Stimulated activated CD4-positive, alpha-beta T cell treated with anti-CD3 and anti-CD28 coated beads, Interleukin-1b, Interleukin-23, amount 100 ng/mL, for 1 hour (primary cell): ENCODE data around the gene KLF16.
"Not testable (repeated sequence)": the region's sequence is repeated elsewhere in the genome, so short reads cannot be mapped to it uniquely, and the experiment has no call there.

ENCODE experiments used
- DNase-seq, 2 donors: peaks; one replicate each; pipeline ENCODE4 v3.0.0-alpha.2; 2020; ENCODE audit warnings: low read depth in 2 of 2

The KLF16 gene

DNA sequence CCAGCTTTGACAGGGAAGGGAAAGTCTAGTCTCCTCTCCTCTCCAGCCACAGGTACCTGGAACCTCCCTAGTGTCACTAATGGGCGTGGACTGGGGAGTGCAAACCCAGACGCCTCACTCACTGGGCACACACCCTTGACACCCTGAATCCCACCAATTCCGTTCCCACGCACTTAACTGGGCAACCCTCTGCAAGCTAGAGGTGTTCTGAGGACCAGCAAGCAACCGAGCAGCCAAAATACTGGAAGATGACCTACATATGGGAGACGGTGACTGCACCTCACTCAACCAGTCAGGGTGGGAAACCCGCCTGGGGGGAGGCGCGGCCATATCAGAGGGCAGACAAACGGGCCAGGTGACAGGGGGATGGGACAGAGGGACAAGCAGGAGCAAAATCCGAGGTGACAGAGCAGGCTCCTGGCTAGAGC is 20.9 kb upstream of the KLF16 start:
- DNase-seq: no peak

DNA sequence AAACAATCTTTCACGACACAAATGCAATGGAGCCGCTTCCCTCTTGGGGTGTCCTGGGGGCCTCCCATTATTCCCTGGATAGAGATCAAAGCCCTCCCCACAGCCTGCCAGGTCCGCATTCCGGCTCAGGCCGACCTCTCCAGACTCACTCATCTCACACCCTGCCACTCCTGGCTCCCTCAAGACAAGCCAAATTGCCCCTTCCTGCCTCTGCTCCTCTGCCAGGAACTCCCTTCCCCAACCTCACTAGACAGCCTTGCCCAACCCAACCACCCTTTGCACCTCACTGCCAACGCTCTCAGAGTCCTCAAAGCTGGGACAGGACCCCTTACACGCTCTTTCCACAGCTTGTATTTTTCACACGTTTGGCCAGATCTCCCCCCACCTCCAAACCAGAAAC is 20.4 kb upstream of the KLF16 start:
- DNase-seq: no peak

DNA sequence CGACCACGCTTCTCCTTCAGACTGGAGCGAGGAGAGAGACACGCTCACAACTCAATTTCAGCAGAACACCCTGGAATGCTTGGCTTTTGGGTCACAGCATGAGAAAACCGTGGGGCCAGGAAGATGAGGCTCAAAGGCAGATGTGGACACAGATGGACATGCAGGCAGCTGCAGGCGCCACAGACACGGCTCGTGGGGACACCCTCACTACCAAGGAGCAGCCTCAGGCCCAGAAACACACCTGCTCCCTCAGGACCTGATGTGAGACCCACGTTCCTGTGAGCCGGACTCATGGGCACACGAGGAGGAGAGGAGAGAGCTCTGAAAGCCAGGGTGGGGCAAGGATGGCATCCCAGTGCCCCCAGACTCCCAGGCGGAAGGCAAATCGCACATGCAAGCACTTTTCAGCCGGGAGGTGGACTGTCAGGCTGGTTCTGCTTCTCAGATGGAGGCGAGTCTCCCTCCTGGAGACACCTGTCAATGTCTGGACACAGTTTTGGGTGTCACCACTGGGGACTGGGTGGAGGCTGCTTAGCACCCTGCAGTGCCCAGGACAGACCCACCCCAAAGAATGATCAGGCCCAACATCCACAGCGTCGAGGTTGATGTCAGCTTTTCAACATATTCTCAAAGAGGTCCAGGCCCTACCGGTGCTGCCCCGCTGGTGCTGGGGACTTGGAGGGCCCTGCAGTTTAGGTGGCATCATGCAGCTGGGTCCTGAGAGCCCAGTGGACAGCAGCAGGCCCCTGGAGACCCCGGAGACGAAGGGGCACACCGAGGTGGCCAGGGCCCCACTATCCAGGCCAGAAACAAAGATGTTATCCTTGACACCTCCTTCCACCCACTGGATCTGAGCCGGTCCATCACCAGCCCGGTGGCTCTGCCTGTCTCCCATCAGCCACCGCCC is 19.7 kb upstream of the KLF16 start:
- DNase-seq: no peak

DNA sequence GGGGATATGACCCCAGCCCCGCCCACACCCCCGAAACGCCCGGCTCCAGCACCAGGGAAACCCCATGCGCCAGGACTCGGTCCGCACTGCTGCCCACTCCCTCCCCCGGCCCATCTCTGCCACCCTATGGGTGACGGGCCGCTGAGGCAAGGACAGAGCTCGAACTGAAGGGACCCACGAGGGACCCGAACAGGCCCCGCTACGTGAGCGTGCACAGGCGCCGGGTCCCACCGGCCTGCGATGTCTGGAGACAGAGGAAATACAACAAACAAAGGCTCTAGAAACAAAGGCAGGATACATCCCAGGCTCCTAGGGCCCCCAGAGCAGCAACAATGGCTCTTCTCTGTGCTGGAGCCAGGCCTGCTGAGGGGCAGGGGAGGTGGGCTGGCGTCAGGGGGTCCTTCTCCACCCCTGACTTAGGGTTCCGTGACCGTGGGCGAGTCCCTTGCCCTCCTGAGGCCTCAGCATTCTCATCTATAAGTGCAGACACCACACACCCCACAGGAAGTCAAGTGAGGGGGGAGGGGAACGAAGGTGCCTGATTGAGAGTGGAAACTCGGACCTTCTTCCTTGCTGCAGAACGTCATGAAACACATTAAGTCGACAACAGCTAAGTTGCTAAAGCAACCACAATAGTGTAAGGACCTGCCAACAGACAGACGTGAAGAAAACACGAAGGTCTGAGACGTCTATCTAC is 18.9 kb upstream of the KLF16 start:
- peak in 1 of 2 donors; percentile 71 for DNase-seq

DNA sequence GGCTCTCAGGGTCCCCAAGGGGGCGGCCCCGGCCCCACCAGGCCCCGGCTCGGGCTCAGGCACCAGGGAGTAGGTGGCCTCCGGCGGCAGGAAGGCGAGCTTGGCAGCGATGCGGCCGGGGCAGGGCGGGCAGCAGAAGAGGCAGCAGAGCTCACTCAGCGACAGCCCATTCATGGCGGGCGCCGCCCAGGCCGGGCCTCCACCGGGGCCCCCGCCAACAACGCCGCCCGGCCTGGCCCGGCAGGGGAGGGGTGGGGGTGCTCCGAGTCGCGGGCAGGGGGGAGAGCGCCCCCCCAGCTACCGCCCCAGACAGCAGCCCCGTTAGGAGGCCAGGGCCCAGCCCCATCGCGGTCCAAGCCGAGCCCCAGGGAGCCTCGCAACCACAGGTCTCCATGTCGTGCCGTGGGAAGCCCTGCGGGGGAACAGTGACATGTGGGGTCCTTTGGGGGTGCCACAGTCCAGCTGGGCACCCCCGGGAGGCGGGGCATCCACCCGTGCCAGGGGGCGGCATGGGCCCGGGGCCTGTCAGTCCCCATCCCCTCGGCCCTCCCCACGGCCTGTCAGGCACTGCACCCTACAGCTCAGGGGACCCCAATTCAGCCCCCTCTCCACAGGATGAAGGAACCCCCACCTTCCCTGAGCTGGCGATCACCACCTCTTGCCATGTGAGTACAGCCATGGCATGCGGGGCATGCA is 18.2 kb upstream of the KLF16 start:
- DNase-seq: not testable (repeated sequence)

DNA sequence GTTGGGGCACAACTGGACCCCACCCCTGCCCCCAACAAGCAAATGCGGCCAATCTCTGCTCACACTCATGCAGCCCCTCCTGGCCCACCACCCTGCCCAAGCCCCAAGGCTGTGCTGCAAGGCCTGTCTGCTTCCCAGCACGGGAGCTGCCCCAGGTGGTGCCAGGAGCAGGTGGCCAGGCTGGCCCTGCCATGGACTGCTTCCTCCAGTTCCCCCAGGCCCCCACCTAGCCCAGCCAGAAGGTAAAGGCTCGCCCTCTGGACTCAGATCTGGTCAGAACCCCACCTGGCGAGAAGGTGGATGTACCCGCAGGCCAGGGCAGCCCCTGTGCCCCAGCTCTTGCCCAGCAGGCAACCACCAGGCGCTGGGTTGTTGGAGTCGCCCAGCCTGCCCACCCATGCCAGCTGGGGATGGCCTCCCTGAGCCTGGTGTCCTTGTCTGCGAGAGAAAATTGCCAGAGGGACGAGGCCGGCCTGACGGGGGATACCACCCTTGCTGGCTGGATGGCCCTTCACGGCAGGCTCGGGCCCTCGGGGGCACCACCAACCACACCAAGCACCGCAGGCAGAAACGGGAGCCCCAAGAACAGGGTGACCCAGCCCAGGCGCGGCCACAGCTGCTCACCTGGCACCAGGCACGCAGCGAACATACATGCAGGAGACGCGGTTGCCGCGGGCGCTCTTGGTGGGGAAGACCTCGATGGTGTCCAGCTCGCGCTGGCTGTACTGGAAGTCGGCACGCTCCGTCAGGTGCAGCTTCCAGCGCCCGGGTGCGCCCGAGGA is 17.4 kb upstream of the KLF16 start:
- no peak for DNase-seq

DNA sequence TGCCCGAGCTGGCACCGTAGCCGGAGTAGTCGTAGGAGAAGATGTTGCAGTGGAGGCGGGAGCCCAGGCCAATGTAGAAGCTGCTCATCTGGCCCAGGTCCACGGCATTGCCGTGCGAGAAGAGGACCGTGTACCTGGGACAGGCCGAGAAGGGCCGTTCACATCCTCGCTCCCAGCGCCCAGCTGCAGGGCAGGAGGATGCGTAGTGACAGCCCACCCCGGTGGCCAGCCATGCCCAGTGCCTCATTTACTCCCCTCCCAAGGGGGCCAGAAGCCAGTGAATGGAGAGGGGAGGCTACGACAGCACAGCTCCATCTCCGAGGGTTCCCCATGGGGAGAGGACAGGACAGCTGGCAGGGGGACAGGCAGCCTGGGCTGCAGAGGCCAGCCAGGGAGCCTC is 16.6 kb upstream of the KLF16 start:
- not testable (repeated sequence) for DNase-seq

DNA sequence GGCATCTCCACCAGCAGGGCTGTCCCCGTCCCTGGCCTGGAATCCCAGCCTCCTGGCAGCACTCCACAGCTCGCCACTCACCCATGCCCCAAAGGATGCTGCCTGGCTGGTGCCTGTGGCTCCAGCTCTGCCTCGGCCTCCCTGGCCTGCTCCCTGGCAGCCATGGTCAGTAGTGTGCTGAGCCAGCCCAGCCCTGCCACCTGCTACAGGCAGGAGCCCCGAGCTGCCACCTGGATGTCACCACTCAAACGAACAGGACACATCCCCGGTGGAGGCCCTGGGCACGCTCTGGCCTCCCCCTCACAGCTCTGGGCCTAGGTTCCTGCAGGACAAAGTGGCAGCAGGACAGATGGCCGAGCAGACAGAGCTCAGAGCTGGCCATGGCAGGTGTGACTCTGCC is 15.2 kb upstream of the KLF16 start:
- not testable (repeated sequence) for DNase-seq

DNA sequence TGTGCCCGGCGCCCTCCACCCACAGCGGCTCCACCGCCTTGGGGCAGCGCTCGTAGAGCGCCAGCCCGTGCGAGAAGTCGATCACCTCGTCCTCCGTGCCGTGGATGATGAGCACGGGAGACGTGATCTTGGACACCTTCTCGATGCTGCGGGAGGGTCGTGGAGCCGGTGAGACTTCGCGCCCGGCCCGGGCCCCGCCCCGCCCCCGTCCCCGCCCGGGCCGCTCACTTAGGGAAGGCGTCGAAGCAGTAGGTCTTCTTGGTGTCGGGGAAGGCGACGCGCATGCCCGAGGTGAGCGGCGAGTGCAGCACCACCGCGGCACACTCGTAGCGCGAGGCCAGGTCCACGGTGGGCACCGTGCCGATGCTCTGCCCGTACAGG is 13.9 kb upstream of the KLF16 start:
- not testable (repeated sequence) for DNase-seq

DNA sequence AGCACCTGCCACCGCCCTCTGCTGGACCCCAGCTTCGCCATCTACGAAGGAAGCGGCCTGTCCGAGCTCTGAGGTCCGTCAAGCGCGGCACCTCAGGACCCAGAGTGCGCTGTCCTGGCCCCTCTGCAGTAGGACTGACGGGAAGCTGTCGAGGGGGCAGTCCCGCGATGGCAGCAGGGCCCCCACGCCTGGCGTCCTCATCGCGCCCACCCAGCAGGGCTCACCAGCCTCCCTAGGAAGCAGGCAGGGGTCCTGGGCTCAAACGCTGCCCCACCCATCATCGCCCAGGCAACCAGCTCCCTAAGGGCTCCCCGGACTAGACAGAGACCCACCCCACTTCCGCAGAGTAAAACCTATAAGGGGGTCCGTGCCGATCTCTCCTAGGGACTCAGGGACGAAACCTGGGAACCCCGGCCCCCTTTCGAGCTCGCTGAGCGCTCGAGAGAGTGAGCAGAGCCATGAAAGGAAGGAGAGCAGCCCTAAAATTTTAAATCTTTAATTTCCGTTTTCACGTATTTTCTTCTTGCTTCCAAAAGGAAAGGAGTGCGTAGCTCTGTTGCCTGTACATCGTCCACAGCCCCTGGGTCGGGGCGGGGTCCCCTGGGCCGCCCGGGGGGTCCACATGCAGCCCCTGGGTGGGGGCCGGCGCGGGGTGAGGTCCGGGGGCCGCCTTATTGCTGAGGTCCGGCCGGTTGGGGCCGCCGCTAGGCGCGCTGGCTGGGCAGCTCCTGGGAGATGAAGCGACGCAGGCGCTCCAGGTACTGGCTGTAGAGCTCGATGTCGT is 13.3 kb upstream of the KLF16 start:
- not testable (repeated sequence) for DNase-seq

DNA sequence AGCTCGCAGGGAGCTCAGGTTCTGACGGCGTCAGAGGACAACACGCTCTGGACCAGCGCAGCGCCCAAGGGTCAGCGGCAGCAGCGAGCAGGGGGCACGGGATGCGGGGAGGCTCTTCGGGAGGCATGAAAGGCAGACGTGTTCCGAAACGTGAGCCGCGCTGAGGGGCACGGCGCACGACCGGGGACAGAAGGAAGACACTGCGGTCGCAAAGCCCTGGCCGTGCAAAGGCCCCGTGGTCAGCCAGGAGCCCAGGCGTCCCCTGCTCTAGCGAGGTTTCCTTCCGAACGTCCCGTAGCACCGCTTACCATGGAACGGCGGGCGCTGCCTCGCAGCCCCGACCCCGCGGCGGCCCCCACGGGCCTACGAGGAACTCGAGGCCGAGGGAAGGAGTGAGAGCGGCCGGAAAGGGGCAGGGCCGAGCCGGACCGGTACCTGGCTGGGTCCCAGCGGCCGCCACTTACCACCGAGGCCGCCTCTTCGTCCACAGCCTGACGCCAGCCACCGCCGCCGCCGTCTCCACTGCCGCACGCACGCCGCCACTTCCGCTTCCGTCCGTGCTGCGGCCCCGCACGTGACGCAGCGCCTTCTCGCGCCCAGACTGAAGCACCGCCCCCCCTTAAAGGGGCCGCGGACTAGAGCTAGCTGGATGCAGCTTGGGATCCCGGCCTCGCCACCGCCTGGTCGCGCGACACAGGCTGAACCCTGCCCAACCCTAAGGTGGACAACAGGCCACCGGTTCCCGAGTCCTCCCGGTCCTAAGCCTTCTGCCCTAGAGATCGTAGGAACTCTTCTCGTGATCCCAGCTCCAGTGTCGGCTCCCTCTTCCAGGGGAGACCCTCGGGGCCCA is 12.5 kb upstream of the KLF16 start:
- DNase-seq: peak; percentile 57 to 72

DNA sequence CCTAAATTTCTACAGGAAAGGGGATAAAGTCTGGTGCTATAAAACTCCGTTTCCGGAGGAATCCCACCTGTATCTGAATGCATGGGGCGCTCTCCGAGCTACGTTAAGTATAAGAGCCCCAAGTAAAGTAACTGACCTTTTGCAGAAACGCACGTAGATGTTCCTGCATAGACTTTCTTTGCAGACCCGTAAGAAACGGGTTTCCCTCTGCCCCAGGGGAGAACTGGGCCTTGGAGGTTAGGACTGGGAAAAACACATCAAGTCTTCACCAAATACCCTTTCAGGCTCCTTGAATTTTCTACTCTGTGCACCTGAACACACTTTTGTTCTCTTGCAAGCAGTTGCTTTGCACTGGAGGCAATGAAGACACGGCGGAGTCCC is 11.9 kb upstream of the KLF16 start:
- DNase-seq: not testable (repeated sequence)

DNA sequence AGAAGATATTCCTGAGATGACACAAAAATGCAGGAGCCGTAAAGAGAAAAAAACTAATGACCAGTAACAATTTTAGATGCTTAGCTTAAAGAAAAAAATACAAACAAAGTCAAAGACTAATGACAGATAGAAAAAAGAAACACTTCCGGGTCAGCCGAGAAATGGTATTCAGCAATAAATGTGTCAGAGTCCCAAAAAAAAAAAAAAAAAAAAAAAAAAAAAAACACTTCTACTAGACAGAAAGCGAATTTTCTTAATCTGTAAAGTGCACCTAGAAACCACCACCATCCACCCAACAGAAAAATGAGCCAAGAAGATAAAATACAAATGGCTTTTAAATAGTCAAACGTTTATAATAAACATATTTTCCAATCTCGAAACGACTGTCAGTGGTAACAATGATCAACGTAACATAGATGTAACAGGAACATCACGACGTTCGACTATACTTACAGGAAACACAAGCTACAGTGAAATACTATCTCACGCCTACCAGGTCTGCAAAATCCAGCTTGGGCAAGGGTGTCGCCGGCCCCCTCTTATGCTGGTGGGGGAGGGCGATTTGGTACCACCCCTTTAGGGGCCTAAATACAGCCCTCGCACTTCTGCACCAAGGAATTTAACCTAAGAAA is 11.3 kb upstream of the KLF16 start:
- no peak for DNase-seq

DNA sequence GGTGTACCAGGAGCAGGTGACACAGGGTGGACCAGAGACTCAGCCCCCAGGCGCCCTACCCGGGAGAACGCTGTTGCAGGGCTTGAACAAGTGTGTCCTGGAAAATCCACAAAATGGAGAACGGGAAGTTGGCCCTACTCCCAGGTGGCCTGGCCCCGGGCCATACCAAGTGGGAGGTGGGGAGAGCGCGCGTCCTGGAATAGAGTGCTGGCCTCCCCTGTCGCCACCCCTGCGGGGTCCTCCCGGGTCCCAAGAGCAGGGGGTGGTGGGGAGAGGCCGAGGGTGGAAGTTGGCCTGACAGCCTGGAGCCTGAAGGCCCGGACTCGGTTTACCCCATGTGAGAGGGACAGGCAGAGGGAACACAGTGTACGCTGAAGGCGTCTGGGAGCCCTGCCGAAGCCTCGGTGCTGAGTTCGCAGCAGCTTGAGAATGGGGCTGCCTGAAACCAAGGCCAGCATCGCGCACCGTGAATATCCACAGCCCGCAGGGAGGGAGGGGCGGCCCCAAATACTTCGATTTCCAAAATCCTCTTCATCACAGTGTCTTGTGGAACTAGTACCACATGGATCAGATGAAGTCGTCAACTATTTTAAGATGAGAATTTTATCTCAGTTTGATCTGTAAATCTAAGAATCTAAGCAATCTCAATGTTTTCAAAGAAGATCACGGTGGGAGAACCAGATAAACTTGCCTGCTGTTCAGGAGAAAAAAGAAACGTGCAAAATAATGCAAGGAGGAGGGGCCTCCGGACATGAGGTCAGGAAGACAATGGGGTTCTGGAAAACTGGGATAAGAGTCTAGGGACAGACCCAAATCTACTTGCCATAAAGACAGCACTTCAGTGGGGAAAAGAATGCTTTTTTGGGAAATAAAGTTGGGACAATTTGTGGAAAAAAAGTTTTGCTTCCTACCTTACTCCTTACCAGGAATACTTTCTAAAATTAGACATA is 10.4 kb upstream of the KLF16 start:
- DNase-seq: no peak

DNA sequence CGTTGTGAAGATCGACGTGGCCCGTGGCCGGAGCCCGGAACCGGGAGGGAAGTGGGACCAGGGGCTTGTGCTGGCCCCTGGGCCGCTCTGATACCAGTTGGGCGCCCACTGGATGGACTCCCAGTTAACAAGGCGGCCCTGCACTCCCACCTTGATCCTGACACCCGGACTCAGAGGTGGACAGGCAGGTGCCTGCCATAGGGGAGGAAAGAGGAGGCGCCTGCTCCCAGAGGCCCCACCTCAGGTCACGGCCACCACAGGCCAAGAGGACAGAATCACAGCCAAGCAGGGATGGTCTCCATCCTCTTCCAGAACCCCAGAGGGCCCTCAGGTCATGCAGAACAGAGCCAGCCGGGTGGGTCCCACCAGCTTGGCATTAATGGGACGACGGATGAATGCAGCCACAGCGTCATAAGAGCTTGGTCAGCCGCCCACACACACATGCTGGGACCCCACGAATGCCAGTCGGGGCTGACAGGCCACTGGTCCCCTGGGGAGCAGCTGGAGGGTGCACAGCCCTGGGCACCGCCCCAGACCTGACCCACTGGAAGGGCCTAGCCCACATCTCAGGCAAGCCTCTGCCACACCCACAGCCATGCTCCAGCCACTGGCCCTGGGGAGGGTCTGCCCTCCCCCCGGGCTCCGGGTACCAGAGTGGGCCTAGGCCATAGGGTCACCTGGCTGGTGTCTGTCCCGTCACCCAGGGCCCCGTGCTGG is 9.6 kb upstream of the KLF16 start:
- DNase-seq: no peak

DNA sequence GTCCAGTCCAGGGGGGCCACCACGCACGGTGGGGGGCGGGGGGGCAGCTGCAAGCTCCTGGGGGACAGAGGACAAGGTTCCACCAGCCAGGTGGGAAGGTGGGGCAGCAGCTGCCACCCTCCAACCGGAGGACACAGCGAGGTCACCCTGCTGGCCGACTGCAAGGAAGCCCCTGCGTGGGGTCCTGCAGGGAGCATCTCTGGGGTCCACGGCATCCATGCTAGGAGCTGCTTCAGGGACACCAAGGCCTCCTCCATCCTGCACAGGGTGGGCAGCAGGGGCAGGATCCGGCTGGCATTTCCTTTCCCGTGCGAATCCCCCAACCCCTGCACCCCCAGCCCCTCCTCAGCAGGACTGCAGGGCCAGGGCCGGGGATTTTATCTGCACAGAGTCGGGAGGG is 8.3 kb upstream of the KLF16 start:
- DNase-seq: no peak

DNA sequence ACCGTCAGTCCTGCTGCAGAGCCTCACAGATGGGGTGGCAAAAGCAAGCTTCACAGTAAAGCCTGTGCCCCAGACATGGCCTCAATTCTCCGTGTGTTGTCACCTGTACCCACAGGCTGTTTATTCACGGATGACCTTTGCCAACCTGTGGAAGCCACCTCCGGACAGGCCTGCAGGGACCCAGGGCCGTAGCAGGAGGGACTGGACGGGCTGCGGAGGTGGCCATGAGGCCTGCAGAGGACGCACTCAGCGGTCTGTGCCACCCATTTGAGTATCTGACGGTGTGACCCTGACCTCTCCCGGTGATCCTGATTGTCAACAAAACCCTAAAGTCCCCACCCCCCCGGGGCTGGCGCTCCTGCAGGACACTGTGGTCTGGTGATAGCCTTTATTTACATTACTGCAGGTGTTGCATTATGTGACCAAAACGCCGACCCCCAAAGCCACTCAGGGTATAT is 7.8 kb upstream of the KLF16 start:
- no peak for DNase-seq

DNA sequence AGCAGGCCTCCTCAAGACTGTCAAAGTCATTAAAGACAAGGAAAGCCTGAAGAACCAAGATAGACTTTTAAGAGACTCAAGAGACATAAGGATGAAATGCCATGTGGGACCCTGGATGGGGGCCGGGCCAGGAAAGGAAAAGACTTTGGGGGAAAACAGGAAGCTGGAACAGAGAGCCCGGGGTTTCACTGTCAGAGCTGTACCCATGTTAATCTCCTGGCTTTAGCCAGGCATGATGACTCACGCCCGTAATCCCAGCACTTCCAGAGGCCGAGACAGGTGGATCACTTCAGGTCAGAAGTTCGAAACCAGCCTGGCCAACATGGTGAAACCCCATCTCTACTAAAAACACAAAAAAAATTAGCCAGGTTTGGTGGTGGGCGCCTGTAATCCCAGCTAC is 5.6 kb upstream of the KLF16 start:
- DNase-seq: no peak
